ENCODE measurements around the gene PDGFD. TPM values are rescaled to one million over a fixed set of nuclear protein-coding genes. Genes with fewer than 3 reads are reported as not detected.

The PDGFD gene
- total RNA-seq, 1 donor from 2014 or later: 13.1 TPM

DNA sequence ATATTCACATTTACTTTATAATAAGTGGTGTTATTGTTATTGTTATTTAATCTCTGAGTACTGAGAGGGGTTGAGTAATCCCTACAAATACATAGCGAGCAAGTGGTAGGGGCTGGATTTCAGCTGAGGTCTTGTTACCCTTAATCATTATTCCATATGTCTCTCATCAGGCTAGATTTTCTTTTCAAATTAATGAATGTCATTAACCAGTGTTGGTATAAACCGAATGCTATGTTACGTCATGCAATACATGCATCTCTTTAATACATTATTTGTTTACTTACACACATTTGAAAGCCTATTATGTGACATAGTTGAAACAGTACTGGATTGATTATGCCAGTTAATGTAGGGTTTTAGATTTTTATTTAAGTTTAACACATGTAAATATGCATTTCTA is 18.9 kb downstream of the PDGFD start:
- DNase-seq: no peak

DNA sequence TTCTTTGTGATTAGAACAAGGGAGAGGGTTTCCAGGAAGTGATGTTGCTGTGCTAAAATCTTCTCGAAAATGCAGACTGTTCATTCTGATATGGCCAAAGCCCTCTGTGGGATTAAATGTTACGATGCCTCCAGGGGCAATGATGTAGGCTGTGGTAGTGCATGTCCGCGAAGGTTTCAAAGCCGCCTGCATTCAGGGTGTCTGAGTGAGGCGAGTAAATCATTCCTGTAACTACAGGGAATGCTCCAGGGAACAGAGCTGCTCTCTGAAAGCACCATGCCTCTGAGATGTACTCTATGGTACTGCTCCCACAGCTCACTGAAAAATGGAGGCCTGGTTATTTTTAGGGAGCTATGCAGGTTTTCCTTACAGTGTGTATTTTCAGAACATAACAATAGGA is 21.2 kb downstream of the PDGFD start:
- no peak for DNase-seq

DNA sequence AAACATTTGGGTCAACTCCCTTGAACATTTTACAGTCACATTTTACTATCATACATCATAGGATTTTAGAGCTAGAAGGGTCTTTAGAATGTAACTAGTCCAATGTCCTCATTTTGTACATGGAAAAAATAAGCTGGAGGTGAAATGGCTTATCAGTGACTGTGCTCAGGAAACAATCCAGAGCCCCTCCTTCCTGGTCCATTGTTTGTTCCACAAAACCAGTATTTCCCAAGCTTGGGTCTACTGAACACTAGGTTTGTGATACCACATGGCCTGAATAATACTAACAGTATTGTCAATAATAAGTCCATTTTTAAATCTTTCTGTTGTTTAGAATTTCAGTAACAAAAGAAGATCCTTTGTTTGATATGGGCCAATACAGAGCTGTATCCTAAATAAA is 27.1 kb downstream of the PDGFD start:
- no peak for DNase-seq

DNA sequence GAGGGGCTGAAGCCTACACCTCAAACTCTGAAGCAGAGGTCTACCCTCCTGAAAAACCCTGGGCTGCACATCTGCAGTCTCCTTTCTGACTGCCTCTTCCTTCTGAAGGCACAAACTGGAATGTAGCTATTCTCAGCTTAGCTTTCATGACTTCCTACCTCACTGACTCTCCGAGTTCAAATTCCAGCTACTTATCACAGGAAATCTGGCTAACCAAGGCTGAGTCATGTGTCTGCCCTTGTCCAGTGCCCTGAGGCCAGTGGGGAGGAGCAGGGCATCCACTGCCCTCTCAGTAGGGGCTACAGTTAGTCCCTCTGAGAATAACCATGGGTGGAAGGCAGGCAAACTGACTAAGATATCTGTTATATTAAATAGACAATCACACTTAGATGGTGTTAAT is 29.2 kb downstream of the PDGFD start:
- DNase-seq: no peak

DNA sequence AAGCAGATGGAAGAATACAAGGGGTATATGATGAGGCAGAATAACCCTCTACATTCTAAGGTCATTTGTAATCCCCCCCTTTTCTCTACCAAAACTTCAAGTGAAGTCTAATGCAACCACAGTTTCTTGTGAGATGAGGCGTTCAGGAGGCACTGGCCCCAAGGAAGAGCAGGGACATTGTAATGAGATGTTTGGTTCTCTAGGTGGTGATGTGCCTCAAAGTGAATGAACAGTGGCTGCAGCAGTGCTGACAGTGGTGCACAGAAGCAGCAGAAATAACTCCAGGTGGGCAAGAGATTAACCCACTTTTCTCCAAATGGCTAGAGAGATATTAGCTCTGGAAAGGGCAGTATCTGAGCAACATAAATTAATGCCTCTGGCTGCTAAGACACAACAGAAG is 33.8 kb downstream of the PDGFD start:
- DNase-seq: no peak

DNA sequence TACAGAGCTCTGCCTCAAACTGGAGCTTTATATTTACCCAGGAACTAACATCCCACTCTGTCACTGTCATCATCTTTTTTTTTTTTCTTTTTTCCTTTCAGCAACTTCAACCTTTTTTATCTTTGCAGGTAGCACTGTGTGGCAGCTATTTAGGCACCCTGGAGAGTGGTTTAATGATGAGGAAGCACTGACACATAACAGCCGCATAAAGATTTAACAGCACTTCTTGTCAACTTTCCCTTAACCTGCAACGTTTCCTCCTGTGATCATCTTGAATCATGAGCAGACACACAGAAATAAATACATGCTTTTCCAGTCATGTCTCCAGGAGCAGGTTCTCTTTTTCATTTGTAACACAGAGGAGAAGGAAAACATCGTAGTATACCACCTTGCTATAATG is 34.8 kb downstream of the PDGFD start:
- DNase-seq: no peak

DNA sequence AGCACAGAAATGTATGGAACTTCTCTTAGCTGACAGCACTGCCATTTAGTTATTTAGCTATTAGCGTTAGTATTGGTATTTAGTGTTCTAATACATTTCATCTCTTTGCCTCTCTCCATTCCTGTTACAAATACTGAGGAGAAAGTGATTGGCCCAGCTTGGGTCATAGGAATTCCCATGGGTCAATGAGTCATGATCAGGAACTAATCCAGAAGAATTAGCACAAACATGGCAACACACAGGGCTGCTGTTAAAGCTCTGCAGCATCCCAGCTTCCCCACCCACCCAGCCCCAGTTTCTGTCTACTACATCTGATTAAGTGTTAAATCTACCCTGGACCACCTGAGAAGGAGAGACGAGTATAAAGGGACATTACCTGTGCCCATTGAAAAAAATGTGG is 36.1 kb downstream of the PDGFD start:
- DNase-seq: no peak

DNA sequence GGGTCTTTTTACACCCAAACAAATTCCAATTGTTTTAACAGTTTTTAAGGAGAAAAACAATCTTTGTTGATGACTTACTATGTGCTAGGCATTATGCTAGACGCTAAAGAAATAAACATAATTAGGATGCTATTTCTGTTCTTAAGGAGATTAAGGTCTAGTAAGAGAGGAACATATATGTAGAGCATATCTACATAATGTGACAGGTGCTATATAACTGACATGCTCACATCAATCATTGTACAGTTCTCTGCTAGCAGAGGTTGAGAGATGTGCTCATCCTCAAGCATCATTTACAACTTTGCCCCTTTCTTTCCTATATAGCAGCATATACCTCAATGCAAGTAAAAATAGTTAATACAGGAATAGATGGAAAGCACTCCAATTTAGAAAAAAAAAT is 37.5 kb downstream of the PDGFD start:
- DNase-seq: no peak

DNA sequence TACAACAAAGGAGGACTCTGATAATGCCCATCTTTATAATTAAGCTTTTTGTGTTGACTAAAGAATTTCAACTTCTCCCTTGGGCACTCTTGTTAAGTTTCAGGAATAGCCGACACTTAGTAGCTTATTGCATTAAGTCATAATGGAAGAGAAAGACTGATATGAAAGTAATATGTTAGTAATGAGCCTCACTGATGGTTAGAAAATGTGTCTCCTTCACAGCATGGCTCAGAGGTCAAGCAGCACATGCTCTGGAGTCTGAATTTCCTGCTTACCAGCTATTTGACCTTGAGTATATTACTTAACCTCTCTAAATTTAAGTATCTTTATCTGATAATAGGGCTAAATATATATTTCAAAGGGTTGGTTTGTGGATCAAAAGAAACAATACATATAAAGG is 39.0 kb downstream of the PDGFD start:
- no peak for DNase-seq

DNA sequence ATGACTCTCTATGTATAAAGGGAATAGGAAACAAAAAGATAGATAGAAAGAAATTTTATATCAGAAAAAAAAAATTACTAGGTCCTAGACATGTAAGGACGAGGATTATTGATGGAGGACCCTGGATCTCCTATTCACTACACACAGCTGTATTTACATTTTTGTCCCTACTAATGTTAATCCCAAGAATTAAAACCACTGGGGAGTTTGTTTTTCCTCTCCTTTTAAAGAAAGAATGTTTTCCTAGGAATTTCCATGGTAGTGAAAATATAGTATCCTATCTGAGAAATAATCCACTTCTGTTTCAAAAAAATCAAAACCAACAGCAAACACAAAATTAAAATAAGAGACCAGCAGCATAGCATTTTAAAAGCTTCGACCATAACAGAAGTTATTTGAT is 41.1 kb downstream of the PDGFD start:
- DNase-seq: no peak

DNA sequence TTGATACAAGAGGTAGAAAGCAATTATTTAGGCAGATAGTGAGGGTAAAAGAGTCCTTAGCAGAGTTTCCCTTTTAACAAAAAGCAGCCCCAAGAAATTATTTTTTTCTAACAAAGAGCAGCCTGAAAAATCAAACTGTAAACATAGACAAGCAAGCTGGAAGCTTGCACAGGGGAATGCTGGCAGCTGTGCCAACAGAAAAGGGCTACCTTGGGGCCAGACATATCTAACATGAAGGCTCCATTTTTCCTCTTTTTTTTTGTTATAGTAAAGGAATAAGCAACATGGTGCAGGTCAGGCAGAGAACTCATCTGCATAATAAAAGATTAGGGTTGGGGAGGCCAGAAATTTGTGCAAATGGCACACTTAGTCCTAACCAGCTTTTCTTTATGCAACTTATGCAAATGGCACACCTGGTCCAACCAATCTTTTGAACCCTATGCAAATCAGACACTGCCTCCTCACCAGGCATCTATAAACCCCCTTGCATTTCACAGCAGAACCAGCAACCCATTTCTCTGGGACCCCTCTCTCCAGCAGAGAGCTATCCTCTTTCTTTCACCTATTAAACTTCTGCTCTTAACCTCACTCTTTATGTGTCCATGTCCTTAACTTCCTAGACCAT is 41.8 kb downstream of the PDGFD start:
- no peak for DNase-seq

DNA sequence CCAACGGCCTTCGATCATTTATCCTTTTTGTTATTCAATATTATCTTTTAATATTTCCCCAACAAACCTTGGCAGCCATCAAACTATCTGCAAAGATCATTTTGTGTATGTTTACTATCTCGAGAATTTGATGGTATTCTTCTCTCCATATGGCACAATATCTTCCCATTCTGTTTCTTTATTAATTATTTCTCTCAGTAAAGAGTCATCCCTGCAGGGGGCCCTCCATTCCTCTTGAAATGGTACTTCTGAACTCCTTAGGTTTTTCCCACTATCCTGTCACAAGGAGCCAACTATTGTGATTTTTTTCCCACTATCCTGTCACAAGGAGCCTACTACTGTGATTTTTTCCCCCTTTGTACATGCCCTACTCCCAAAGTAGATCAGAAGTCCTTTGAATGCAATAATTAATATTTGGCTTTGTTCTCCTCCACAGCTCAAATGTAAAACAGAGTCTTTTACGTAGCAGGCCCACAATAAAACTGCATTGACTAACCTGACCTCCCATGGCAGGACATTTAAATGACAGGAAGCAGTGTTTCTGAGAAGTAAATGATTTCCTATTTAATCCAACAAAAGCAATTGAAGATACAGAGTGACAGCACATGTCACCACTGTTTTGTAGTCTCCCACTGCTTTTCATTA is 43.3 kb downstream of the PDGFD start:
- no peak for DNase-seq

DNA sequence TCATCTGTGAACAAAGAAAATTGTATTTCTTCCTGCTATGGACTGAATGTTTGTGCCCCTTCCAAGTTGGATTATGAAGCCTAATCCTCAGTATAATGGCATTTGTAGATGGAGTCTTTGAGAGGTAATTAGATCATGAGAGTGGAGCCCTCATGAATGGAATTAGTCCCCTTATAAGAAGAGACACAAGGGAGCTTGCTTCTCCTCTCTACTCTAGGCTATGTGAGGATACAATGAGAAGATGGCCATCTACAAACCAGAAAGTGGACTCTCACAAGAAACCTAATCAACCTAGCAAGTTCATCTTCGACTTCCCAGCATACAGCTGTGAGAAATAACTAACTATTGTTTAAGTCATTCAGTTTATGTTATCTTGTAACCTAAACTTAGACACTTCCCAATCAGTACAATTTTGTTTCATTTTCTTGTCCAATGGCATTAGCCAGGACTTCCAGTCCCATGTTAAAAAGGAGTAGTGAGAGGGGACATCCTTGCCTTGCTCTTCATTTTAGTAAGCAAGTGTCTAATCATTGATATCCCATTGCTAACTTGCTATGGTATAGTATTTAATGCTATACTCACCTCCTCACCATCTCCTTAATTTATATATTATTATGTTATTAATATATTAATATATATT is 45.7 kb downstream of the PDGFD start:
- DNase-seq: no peak

DNA sequence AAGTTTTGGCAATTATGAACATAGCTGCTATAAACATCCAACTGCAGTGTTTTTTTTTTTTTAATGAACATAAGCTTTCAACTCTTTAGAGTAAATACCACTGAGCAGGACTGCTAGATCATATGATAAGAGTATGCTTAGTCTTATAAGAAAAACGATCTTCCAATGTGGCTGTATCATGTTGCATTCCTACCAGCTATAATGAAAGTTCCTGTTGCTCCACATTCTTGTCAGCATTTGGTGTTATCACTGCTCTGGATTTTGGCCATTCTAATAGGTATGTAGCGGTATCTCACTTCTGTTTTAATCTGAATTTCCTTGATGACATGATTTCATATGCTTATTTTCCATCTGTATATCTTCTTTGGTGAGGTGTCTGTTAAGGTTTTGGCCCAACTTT is 50.4 kb downstream of the PDGFD start:
- DNase-seq: no peak

DNA sequence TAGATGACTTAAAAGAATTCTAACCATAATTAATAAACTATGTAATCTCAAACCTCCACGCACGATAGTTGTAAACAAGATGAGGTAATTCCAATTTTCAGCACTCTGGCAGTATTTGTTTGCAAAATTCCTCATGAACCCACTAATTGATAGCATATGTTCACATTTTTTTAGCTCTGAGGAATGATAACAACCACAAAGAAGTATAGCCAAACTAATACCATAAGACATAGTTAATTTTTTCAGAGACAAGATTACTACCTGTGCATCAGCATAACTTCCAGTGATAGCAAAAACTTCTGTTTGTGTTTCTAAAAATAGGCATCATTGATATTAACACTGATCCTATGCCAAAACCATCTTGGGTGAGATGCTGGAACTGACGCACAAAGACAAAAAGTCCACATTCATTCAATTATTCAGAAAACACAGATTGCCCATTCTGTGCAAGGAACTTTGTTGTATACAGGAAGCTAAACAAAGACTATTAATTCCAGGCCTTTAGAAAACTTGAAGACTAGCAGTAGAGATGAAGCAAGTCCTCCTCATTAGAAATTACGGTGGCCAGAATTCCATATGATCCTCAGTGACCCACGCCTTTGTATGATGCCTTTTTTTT is 57.7 kb downstream of the PDGFD start:
- no peak for DNase-seq

DNA sequence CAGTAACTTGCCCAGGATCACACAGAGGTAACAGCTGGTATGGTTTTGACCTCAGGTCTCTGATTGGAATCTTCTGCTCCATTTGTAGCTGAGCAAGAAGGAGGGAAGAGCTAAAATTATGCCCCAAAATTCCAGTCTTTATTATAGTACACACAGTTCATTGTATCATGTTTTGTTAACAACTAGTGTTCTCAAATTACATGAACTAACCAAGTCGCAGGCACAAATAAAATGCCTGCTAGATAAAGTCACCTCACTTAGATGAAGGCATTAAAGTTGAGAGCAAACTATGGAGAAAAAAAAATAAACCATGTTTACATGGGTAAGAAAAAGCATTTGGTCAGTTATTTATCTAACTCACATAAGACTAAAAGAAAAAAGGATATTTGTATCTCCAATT is 58.8 kb downstream of the PDGFD start:
- no peak for DNase-seq

DNA sequence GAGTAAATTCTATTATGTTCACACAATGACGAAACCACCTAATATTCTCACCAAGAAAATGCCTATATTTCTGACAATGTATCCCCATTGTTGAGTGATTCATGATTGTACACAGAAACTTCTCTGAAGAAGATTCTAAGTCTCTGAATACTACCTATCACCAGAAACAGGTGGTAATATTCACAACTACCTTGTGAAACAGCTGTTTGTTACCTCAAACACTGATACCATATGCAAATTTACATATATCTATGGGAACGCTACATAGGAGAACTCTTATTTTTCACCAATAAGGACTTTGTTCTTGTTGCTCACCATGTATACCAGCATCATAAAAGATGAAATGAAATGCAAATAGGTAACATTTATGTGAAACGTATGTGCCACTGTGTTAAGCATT is 59.3 kb downstream of the PDGFD start:
- DNase-seq: no peak

DNA sequence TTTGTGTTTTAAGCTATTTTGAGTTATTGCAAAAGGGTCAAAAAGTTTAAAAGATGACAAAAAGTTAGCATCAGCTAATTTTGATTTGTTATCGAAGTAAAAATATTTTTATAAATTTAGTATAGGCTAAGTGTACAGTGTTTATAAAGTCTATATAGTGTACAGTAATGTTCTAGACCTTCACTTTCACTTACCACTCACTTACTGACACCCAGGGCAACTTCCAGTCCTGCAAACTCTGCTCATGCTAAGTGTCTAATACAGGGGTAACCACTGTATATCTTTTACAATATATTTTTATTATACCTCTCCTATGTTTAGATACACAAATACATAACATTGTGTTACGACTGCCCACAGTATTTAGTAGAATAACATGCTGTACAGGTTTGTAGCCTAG is 59.7 kb downstream of the PDGFD start:
- DNase-seq: no peak

DNA sequence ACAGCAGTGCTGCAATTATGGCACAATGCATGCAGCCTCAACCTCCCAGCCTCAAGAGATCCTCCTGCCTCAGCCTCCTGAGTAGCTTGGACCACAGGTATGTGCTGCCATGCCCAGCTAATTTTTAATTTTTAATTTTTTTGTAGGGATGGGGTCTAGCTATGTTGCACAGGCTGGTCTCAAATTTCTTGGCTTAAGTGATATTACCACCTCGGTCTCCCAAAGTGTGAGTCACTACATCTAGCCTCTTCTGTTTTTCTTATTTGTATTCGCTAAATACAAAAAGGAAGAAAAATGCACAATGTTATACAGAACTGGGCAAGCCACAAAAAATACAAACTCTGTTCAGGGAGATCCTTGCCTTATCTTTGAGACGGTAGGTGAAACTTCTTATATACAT is 65.4 kb downstream of the PDGFD start:
- DNase-seq: no peak

DNA sequence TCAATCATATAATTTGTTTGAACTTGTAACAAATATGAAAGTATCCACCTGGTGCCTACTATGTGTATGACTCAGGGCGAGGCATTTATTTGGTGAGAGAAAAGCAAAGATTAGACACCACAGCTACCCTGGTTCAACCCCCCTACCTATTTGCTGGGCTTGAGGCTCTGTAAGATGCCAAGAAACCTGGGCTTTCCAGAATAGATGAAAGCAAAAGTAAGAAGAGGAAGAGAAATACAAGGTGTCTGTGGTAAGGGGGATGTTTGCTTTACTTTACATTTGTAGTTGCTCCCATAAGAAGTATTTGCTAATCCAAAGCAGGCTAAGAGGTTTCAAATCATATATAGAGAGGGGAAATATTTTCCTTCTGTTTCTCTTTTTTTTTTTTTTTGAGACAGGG is 65.8 kb downstream of the PDGFD start:
- DNase-seq: no peak

DNA sequence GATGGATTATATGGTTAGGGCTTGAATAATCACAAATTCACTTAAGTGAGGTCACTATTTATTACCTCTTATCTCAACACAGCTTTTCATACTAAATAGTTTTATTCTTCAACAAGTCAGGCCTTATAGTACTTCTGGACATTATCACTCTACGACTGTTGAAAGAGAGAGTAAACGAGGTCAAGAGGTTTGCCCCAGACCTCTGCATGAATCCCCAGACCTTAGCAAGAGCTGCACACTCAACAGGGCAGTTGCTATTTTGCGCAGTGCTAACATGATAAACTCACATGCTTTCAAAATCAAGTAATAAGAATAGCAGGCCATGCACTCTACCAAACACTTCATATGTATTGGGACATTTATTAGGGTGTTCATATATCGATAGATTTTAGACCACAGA is 67.0 kb downstream of the PDGFD start:
- DNase-seq: no peak

DNA sequence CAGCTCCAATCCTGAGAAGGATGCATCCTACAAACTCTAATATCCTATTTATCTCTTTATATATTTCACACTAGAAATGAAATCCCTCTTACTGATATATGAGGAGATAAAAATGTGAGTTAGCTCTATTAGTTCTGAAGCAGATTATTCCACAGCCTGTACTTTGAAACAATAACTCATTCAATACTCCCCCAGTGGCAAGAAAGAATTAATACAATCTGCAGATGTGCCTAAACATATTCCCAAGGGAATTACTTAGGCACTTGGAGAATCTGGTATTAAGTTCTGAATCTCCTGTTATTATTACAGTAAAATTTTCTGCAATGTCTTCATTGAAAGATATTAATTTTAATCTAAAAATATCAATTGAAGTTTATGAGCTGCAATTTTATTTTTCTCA is 68.2 kb downstream of the PDGFD start:
- DNase-seq: no peak

DNA sequence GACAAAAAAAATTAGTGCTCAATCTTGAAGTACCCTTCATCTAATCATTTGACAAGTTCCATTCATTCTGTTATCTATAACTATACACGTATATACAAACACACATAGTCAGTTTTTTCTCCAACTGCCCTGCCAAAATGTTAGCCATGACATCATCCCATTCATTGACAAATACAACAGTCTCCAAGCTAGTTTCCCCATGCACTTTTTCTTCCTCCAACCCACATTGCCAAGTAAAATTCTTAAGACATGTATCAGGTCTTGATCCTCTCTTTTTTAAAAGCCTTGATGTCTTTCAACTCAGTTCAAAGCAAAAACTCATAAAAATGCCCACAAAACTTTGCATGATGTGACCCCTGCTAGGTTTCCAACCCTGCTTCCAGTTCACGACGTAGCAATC is 69.4 kb downstream of the PDGFD start:
- DNase-seq: no peak
